NCI-H2171 treated with DMSO at 0.1 percent for 48 hours (cell line): Measurements from ENCODE around the gene SLC6A6.
A peak's percentile ranks its signal among the peaks of the same experiment; 100 is the strongest.
"Not testable (repeated sequence)": the region's sequence is repeated elsewhere in the genome, so short reads cannot be mapped to it uniquely, and the experiment has no call there.

Experiments
- DNase-seq: peaks from one replicate; lab custom pipeline; 2025; lab: John Stamatoyannopoulos, UW

SLC6A6 gene

DNA sequence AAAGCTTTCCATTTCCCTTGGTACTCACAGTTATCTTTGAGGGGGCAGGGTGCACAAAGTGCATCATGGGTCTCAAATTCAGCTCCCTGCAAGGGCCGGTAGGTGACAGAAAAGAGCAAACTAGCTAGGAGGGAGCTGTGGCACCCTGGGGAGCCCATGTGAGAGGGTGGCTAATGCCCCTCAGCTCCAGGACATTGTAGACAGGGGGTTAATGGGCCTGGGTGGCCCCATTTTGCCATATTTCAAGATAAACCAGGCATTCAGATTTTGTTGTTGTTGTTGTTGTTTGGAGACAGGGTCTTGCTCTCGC lies 3.7 kb upstream of the SLC6A6 start:
- DNase-seq: no peak

DNA sequence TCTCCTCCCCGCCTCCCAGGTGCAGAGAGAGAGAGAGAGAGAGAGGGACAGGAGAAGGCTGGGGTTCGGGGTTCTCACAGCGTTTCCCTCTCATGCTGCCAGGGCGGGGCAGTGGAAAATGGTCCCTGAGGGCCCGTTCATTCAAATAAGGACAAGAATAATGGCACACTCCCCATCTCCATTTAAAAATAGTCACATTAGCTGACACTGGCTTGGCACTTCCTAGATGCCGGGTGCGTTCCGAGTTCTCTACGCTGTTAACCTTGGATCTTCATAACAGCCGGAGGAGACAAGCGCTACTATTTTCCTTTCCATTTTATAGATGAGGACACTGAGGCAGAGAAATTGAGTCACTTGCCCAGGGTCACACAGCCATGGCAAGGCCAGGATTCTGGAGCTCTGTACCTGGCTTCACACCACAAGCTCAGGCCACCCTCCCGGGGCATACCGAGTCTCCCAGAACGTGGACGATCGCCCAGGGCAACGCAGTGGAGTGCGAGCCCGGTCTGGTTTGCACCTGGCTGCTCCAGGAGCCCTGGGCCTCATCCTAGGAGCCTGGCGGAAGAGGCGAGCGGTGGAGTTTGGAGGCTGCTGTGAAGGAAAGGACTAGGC lies 608 bp upstream of the SLC6A6 start:
- DNase-seq: no peak

DNA sequence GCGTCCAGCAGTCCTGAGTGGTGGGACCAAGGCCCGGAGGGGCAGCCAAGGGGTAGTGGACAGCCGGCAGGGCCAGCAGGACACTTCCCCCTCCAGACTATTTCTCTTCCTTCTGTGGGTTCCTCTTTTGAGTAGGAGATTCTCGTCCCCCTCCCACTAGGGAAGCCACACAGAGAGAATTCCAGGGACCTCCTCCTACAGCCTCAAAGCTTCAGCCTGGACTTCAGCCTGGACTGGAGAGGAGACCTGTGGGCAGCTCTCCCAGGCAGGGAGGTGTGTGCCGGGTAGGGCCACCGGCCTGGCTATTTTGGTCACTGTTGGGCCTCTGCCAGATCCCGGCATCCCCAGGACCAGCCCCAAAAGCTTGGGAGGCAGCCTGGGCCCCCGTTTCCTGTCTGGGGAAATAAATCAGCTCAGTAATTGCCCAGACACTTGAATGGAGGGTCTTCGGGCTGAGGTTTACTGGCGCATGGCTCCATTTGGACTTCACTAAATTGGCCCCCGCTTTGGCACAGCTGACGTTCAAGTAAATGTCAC lies 1.3 kb downstream of the SLC6A6 start:
- DNase-seq: no peak

DNA sequence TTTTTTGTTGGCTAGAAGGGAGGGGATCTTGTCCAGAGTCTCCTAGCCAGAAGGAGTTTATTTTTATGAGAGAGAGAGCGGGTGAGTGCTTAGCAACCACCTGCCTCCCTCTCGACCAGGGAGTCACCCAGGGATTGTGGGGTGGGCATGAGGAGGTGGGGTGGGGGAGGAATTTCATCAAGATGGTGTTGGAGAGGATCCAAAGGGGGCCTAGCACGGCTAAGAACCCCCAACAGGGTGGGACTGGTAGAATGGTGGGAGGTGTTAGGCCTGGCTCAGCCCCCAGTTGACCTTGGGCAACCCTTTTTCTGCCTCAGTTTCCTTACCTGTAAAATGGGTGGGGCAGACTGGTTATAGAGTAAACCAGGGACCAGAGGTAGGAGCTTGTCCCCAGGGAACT lies 1.8 kb downstream of the SLC6A6 start:
- DNase-seq: peak; percentile 32

DNA sequence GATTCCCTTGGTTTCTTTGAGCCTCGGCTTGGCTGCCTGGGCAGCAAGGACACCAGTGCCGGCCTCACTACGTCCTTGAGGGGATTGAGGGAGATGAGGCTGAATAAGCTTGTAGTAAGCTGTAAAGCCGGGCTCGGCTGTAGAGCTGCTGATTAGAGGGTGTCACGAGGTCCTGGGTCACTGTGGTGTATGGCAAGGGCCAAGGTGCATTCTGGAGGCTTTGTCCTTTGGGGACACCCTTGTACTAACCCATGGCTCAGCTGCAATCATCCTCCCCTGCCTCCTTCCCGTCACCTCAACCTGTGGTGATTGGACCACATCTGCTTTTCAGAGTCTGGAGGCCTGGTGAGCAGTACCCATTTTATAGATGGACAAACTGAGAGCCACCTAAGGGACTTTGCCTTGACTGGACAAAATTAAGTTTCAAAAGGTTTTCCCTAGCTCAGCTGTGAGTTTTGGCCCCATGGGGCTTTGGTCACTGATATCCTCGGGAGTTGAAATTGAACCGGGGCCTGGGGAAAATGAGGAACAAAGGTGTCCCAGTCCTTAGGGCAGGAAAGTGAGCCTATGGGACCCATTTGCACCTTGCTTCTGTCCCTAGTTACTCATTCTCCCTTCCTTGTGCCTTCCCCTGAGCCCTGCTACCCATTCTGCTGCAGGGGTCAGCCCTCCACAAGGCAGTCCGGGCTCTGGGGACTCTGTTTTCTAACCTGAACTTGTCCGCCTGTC lies 2.4 kb downstream of the SLC6A6 start:
- no peak for DNase-seq

DNA sequence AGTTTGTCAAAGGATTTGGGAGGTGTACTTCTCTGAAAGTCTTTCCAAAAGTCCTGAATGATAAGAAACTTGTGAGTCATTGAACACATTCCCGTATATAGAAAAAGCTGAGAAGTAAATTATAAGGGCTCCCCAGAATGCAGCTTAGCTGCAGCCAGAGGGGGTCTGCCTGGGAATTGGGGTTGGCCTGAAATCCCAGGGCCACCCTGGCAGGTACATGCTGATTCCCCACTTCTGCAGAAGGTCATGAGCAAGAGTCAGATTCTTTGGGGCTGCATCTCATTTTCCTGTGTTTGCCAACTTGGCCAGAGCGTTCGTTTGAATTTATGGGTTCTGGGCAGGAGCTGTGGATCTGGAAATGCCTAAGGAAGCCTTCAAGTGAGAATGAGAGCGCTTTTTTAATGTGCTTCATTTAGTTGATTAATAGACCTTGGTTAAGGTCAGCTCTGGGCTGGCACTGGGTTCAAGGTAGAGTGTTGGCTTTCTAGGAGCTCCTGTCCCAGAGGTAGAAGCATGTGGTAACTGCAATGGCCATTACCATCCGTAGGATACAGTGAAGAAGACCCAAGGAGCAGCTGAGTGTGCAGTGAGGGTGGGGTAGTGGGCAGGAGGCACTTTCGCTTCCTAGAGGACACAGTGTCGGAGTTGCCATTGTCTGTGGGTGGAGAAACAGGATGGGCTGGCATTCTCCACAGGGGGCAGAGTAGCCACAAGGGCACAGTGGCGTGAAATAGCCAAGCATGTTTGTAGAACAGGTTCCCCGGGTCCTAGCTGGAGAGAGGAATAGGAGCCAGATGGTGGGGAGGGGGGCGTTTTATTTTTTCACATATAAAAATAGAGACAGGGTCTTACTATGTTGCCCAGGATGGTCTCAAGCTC lies 3.2 kb downstream of the SLC6A6 start:
- DNase-seq: no peak

DNA sequence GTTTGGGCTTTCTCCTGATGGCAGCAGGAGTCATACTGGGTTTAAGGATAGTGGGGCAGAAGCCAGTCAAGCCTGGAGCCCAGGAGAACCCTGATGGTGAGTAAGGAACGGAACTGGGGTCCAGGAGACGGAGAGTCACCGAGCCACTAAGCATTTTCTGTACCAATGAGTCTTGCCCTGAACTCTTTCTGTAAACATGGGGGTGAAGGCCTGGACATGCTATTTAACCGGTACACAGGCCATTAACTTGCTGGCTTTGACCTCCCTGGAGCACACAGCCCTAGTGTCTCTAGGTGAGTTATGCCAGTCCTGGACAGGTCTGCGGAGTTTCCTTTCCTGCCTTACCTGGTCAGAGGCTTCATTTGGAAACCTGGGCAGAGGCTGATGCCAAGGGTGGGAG lies 3.9 kb downstream of the SLC6A6 start:
- DNase-seq: no peak

DNA sequence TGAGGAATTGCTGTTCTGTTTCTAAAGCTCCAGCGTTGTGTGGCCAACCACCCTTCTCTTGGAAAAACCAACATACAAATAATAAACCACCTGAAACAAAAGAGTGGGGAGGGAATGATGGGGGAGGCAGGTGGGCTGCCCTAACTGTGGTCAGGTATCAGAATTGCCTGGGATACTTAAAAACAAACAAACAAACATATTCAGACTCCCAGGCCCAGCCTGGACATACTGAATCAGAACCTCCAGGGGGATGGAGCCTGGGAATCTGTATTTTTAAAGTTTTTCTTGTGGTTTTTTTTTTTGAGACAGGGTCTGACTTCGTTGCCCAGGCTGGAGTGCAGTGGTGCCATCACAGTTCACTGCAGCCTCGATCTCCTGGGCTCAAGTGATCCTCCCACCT lies 4.4 kb downstream of the SLC6A6 start:
- no peak for DNase-seq

DNA sequence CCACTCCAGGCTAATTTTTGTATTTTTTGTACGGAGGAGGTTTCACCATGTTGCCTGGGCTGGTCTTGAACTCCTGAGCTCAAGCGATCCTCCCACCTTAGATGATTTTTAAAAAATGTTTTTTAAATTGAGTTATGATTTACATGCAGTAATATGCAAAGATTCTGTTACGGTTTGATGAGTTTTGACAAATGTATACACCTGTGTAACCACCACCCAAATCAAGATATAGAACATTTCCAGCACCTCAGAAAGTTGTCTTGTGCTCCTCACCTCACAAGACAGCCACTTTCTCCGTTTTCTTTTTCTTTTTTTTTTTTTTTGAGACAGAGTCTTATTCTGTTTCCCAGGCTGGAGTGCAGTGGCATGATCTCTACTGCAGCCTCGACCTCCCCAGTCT lies 4.8 kb downstream of the SLC6A6 start:
- DNase-seq: no peak

DNA sequence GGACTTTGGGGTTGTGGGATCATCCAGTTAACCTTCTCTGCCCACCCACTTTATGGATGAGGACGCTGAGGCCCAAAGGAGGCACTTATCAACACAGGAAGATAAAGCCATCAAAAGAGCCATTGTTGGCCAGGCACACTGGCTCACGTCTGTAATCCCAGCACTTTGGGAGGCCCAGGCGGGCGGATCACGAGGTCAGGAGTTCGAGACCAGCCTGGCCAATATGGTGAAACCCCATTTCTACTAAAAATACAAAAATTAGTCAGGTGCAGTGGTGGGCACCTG lies 7.3 kb downstream of the SLC6A6 start:
- not testable (repeated sequence) for DNase-seq

DNA sequence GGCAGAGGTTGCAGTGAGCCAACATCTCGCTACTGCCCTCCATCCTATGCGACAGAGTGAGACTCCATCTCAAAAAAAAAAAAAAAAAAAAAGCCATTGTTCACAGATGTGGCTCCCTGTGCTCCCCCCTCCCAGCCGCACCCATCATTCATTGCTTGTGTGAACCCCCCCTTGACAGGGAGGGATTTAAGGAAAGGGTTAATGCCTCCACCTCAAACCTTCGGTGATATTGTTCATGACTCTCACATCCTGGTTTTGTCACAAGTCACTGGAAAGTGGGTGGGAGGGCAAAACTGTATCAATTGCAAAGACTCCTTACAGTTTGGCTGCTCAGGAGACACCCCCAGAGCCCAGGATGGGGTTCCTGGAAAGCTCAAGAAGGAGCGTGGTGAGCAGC lies 7.7 kb downstream of the SLC6A6 start:
- no peak for DNase-seq

DNA sequence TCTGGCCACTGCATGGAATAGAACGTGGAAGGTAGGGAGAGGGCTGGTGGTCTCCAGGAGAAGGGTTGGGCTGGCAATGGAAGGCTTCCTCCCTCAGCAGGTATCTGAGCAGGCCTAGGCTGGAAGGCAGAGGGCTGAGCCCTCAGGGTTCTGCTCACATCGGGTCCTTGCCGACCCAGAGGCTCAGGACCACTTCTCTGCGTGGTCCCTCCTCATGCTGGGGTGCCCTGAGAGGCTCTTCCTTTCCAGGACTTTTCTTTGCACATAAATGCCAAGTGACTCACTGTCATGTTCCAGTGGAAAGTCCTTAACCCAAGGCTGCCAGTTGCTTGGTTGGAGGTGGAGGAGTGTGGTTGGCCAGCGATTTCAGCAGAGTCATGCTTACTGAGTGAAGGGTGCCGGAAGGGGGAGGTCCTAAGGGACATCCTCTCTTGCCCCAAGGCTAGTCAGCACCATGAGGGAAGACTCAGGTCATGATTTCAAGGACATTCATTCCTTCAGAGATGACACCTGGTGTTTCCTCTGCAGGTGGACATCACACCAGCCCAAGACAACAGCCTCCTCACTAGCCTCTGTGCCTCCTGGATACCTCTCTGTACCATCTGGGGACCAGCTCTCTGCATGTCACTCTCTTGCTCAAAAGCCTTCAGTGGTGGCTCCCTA lies 8.2 kb downstream of the SLC6A6 start:
- DNase-seq: no peak

DNA sequence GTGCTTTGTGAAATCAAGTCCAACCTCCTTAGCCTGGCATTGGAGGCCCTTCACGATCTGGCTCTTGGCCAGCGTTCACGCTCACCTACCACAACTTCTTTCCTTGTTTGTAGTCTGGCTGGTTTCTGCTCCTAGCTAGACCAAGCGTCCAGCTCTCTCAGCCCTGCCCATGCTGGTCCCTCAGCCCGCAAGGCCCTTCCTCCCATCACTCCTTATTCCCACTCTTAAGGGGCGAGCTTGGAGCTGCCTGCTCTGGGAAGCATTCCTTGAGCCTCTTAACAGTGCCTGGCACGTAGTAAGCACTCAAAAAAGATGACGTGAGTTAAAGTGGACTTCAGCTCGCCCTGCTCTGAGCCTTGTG lies 8.7 kb downstream of the SLC6A6 start:
- no peak for DNase-seq

DNA sequence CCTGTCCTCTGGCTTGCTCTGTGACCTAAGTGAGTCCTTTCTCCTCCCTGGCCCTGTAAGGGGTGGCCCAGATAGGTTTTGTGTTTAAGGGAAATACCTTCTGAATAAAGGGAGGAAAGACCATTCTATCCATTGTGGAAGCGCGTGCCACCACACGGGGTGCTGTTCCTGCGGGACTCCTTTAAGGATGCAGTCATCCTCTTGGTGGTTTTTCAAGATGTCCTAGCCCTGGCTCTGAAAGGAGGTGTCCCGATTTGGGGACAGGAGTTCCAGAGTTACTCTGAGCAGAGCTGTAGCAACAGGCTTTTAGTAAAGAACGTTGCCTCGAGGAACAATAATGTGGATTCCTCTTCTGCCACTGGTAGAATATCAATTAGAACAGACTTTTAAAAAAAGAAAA lies 9.6 kb downstream of the SLC6A6 start:
- DNase-seq: no peak

DNA sequence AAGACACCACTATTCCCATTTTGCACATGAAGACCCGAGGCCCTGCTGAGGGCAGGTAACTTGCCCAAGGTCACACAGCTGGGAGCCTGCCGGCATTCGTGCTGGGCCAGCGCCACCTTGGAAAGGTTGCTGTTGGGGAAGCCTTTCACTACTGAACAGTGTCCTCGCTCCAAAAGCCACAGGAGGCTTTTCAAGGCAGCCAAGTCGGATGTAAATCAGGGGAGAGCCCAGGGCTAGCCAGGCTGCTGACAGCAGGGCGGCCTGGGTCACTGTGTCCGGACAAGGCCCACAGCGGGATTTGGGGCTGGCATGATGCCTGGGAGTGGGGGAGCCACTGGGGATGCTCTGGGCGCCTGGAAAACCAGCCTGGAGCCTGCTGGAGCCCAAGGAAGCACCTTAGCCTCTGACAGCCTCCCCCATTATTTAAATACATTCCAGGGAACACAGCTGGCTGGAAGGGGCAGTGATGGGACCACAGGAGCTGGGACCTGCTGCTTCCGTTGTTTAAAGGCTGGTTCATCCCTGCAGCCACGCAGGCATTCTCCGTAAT lies 10.5 kb downstream of the SLC6A6 start:
- DNase-seq: no peak

DNA sequence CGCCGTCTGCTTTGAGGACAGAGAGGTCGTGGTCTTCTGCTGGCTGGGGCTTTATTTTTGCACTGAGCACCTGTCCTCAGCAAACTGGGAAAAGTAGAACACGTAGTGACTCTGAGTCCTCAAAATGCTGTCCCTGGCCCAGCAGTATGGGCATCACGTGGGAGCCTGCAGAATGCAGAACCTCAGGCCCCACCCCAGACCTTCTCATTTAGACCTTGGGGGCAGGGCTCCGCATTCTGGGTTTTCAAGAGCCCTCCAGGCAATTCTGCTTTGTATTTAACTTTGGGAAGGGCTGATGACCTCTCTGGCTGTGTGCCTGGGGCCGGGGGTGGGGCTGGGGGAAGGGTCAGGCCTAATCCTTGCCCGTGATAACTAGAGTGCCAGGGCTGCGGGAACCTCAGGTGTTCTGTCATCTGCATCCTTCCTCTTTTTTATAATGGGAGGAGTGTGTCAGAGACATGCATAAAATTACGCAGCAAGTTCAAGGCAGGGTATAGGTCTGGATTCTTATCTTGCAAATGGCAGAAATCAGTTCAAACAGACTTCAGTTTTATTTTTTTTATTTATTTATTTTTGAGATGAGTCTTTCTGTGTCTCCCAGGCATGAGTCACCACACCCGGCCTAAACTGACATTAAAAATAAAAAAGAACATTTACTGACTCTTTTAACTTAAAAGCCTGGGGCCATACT lies 11.1 kb downstream of the SLC6A6 start:
- DNase-seq: no peak

DNA sequence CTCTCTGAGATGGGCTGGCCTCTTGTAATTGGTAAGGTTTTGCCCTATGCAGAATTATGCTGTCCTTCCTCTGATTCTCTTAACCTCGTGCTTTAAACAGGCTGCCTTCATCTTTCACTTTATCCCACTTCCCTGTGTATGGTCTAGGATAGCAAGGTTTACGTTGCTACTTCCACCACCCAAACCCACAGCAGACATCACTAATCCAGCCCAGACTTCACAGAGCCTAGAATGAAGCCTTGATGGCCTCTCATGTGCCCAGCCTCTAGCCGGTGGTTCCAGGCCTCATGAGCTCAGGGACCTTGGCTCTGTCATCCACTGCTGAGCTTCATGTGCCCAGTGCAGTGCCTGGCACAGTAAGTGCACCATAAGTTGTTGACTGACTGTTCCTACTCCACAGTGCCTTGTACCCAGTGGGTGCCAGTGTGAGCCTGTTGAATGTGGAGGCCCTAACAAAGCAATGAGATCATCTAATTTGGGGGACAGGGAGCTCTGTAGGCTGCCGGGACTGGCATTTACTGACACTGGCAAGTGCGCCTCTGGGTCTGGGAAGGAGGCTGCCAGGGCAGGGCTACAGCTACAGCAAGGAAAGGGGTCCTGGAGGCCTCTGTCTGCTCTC lies 12.5 kb downstream of the SLC6A6 start:
- DNase-seq: no peak

DNA sequence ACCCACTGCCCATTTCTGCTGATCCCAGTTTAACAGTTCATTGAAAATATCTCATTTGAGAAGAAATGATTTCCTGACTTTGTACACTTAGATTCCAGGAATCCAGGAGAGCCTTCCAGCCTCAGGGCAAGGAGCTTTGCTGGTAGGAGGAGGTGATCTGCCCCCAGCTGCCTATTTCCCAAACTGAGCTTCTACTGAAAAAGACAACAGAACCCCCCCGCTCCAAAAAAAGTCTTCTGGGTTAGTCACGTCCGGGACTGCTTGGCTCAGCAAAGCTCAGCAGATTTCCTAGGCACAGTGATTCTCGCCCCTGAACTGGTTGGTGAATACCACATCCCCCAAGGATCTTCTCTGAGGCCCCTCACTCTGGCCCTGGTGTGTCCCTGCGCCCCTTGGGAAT lies 13.1 kb downstream of the SLC6A6 start:
- no peak for DNase-seq

DNA sequence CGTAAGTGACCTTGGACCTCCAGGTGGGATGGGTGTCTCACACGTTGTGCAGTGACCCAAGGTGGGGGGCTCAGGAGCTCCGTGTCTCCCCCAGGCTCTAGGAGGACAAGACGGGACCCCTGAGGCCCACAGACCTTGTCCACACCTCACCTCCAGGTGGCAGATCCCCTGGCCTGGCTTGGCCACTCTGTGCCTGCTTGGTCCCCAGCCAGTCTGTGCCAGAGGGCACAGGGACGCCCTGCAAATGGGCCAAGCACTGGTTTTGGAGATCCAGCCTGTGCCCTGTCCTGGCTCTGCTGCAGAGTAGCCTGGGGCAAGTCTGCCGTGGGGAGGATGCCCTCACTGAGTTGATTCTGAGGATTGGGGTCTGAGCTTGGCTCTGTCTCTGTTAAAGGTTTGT lies 14.0 kb downstream of the SLC6A6 start:
- DNase-seq: no peak

DNA sequence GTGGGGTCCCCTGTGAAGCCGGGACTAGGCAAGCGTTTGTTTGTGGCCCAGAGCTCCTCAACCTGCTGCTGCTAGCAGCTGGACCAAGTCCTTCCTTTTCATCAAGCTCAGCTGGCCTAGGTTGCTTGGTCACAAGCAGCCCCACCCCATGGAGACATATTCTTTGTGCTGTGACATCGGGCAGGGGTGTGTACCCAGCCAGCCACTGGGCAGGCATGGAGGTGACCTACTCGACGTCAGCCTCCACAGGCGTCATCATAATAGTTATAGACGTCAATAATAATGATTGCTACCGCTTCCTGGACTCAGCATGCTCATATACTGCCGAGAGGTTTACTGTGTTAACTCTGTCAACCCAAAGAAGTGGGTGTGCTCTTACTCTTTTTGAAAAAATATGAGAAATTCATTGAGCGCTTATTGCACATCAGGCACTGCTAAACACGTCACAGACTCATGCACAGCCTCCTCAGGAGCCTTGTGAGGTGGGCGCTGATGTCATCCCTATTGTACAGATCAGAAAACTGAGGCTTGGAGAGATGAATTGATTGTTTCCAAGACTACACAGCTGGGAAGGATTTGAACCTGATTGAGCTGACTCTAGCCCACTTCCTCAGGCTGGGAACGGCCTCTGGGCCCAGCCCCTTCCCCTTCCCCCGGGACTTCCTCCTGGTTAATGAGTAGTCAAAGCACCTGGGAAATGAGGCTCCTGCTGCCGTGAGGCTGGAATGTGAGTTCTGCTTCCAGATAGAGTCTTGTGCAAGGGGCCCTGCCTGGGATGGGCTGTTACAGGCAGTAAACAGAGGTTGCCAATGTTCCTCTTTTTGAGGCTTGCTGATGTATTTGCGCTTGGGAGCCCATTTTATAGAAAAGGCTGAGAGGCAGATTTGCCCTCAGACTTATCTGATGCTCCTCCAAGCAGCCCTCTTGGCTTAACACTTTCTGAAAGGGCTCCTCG lies 16.2 kb downstream of the SLC6A6 start:
- no peak for DNase-seq
